Spinal cord (tissue), 10 donors: ENCODE data around the gene NEK10. TPM values are rescaled to one million over a fixed set of nuclear protein-coding genes. Genes with fewer than 3 reads are reported as not detected.

Experiments
- DNase-seq, 6 donors: peaks; one replicate each; pipeline versions ENCODE4 v3.0.0 to v3.0.0-alpha.2; 2013 to 2015; ENCODE audit warnings: low spot score in 6 of 6, low read depth in 4 of 6
- H3K27ac ChIP-seq: one replicate; pipeline ENCODE4 v1.5.1; 2013; ENCODE audit warnings: low read depth, low read length, control low read depth
- H3K27me3 ChIP-seq: one replicate; pipeline ENCODE4 v1.6.1; 2013; ENCODE audit warnings: low read length; ENCODE audit not compliant: control insufficient read depth, insufficient read depth
- H3K36me3 ChIP-seq: one replicate; pipeline ENCODE4 v1.6.1; 2013; ENCODE audit warnings: low read length; ENCODE audit not compliant: control insufficient read depth, insufficient read depth
- H3K4me1 ChIP-seq: one replicate; pipeline ENCODE4 v1.6.1; 2013; ENCODE audit warnings: low read length; ENCODE audit not compliant: control insufficient read depth, insufficient read depth
- H3K4me3 ChIP-seq: one replicate; pipeline ENCODE4 v1.5.1; 2013; ENCODE audit warnings: low read depth, low read length, control low read depth
- H3K9me3 ChIP-seq: one replicate; pipeline ENCODE4 v1.6.1; 2013; ENCODE audit warnings: low read length; ENCODE audit not compliant: control insufficient read depth, insufficient read depth
- WGBS: methylation state at CpG from one replicate; pipeline ENCODE4 v1.1.5; 2013; ENCODE audit warnings: missing lambda C conversion rate; ENCODE audit not compliant: insufficient coverage; 5-methylcytosine and 5-hydroxymethylcytosine counted together
- polyA plus RNA-seq, 2 donors: library from polyadenylated mRNA; unstranded; fragments of 120-200 nt; gene quantifications; one replicate each; pipeline ENCODE4 v1.2.1, GENCODE V29; 2013; ENCODE audit not compliant: insufficient read length in 2 of 2
- total RNA-seq, 2 donors: library from RNA; depleted of rRNA in 1 of 2; stranded (reverse); fragments of 120-200 nt in 1 of 2; fragments of >200 nt in 1 of 2; gene quantifications; one replicate each; pipeline versions ENCODE4 v1.2.3 to v1.2.4, GENCODE V29; 2013 to 2014
- donor health status: healthy.

Gene NEK10
- total and polyA plus RNA-seq, 4 donors: 6.1 to 33.1 (median 10.6) TPM

- no peaks in the 10 kb centered on the region for H3K36me3 ChIP-seq
- no peaks in the 10 kb centered on the region for H3K27me3 ChIP-seq
- no peak overlapping the region for H3K4me3 ChIP-seq
- no peaks in the 10 kb centered on the region for H3K4me1 ChIP-seq
- H3K27ac ChIP-seq: no peak overlapping the region
- WGBS: no CpG with 5 or more reads among the region's 1 CpG
- DNase-seq: no peak
- H3K9me3 ChIP-seq: no peaks in the 10 kb centered on the region
Observed at GRCh38 chr3:27353221-27353620, 16.0 kb downstream of the NEK10 start.

- WGBS: 92% methylated on average over 3 of the region's 3 CpGs
Observed at GRCh38 chr3:27352047-27352446, 17.1 kb downstream of the NEK10 start.

GRCh38 chr3:27349832-27350231 lies 19.4 kb downstream of the NEK10 start:
- Histone ChIP-seq H3K27ac (no peak overlapping the region), H3K9me3 (no peaks in the 10 kb centered on the region), H3K36me3 (no peaks in the 10 kb centered on the region), H3K4me1 (no peaks in the 10 kb centered on the region), H3K27me3 (no peaks in the 10 kb centered on the region), H3K4me3 (no peak overlapping the region)
- DNase-seq: no peak
- WGBS: 71% methylated on average over 1 of the region's 3 CpGs

More at GRCh38 chr3:27352047-27352446, 17.1 kb downstream of the NEK10 start:
- H3K9me3 ChIP-seq: no peaks in the 10 kb centered on the region
- H3K4me1 ChIP-seq: no peaks in the 10 kb centered on the region
- no peak for DNase-seq
- no peak overlapping the region for H3K4me3 ChIP-seq
- H3K36me3 ChIP-seq: no peaks in the 10 kb centered on the region
- H3K27ac ChIP-seq: no peak overlapping the region
- no peaks in the 10 kb centered on the region for H3K27me3 ChIP-seq

- DNase-seq: no peak
- H3K4me1 ChIP-seq: no peaks in the 10 kb centered on the region
- no peaks in the 10 kb centered on the region for H3K36me3 ChIP-seq
- H3K27ac ChIP-seq: no peak overlapping the region
- WGBS: 98% methylated on average over 5 of the region's 11 CpGs
- no peaks in the 10 kb centered on the region for H3K9me3 ChIP-seq
- no peaks in the 10 kb centered on the region for H3K27me3 ChIP-seq
- no peak overlapping the region for H3K4me3 ChIP-seq
Observed at GRCh38 chr3:27345959-27346865, 23.0 kb downstream of the NEK10 start.

- no peak overlapping the region for H3K4me3 ChIP-seq
- H3K27me3 ChIP-seq: no peaks in the 10 kb centered on the region
- no peaks in the 10 kb centered on the region for H3K9me3 ChIP-seq
- H3K4me1 ChIP-seq: no peaks in the 10 kb centered on the region
- 92% methylated on average over 4 of the region's 5 CpGs for WGBS
- no peaks in the 10 kb centered on the region for H3K36me3 ChIP-seq
- H3K27ac ChIP-seq: no peak overlapping the region
- DNase-seq: no peak
Observed at GRCh38 chr3:27345493-27345892, 23.7 kb downstream of the NEK10 start.

- Histone ChIP-seq H3K27ac (no peak overlapping the region), H3K9me3 (no peaks in the 10 kb centered on the region), H3K4me1 (no peaks in the 10 kb centered on the region), H3K27me3 (no peaks in the 10 kb centered on the region), H3K4me3 (no peak overlapping the region), H3K36me3 (no peaks in the 10 kb centered on the region)
- no peak for DNase-seq
- WGBS: no CpG with 5 or more reads among the region's 2 CpGs
Observed at GRCh38 chr3:27345045-27345444, 24.1 kb downstream of the NEK10 start.

- no peaks in the 10 kb centered on the region for H3K36me3 ChIP-seq
- H3K27me3 ChIP-seq: no peaks in the 10 kb centered on the region
- no peak for DNase-seq
- WGBS: no CpG with 5 or more reads among the region's 3 CpGs
- no peaks in the 10 kb centered on the region for H3K9me3 ChIP-seq
- H3K27ac ChIP-seq: no peak overlapping the region
- no peak overlapping the region for H3K4me3 ChIP-seq
- no peaks in the 10 kb centered on the region for H3K4me1 ChIP-seq
Observed at GRCh38 chr3:27344192-27344591, 25.0 kb downstream of the NEK10 start.

GRCh38 chr3:27342267-27342666 lies 26.9 kb downstream of the NEK10 start:
- DNase-seq: no peak
- Histone ChIP-seq H3K27ac (no peak overlapping the region), H3K36me3 (no peaks in the 10 kb centered on the region), H3K4me1 (no peaks in the 10 kb centered on the region), H3K4me3 (no peak overlapping the region), H3K27me3 (no peaks in the 10 kb centered on the region), H3K9me3 (peaks cover 3% of the 10 kb centered on the region)
- 100% methylated on average over 1 of the region's 1 CpG for WGBS

- no CpG with 5 or more reads among the region's 1 CpG for WGBS
- Histone ChIP-seq H3K9me3 (peaks cover 3% of the 10 kb centered on the region), H3K36me3 (no peaks in the 10 kb centered on the region), H3K27ac (no peak overlapping the region), H3K4me3 (no peak overlapping the region), H3K4me1 (no peaks in the 10 kb centered on the region), H3K27me3 (no peaks in the 10 kb centered on the region)
- DNase-seq: no peak
Observed at GRCh38 chr3:27340534-27340933, 28.6 kb downstream of the NEK10 start.

- Histone ChIP-seq H3K9me3 (peaks cover 3% of the 10 kb centered on the region), H3K4me3 (no peak overlapping the region), H3K36me3 (no peaks in the 10 kb centered on the region), H3K27ac (no peak overlapping the region), H3K4me1 (no peaks in the 10 kb centered on the region), H3K27me3 (no peaks in the 10 kb centered on the region)
- WGBS: no CpG with 5 or more reads among the region's 1 CpG
- DNase-seq: no peak
Observed at GRCh38 chr3:27335571-27335970, 33.6 kb downstream of the NEK10 start.
